CD4-positive, alpha-beta memory T cell (primary cell): ENCODE measurements around the gene IL24. TPM values are rescaled to one million over a fixed set of nuclear protein-coding genes. Genes with fewer than 3 reads are reported as not detected.
A peak's percentile ranks its signal among the peaks of the same experiment; 100 is the strongest.

ENCODE experiments used
- CTCF ChIA-PET: fragments of 350-600 bp; sonication (Branson Sonifier 250); formaldehyde crosslinking; loops from one replicate; lab custom pipeline; 2021; ENCODE audit warnings: inconsistent platforms; ENCODE audit not compliant: partially characterized antibody; lab: Charles Lee
- POLR2A ChIA-PET: fragments of 350-600 bp; sonication (Branson Sonifier 250); formaldehyde crosslinking; loops from one replicate; lab custom pipeline; 2021; ENCODE audit not compliant: partially characterized antibody; lab: Charles Lee
- DNase-seq, 5 donors: peaks; one replicate each; pipeline versions ENCODE4 v3.0.0 to v3.0.0-alpha.2; 2020 to 2022; ENCODE audit warnings: mixed read lengths in 1 of 5
- H3K27ac ChIP-seq: one replicate; pipeline ENCODE4 v1.7.0; 2013; ENCODE audit warnings: low read depth, low read length
- H3K27me3 ChIP-seq: 2 replicates; pipeline ENCODE4 v1.7.0; 2013; ENCODE audit warnings: mild to moderate bottlenecking, low read length, moderate library complexity; ENCODE audit not compliant: insufficient read depth
- H3K36me3 ChIP-seq: 2 replicates; pipeline ENCODE4 v1.7.0; 2013; ENCODE audit warnings: mild to moderate bottlenecking, low read length, moderate library complexity; ENCODE audit not compliant: insufficient read depth
- H3K4me1 ChIP-seq: 2 replicates; pipeline ENCODE4 v1.7.0; 2013; ENCODE audit warnings: mild to moderate bottlenecking, low read length, moderate library complexity; ENCODE audit not compliant: insufficient read depth
- H3K4me3 ChIP-seq, 2 donors: one replicate each; pipeline ENCODE4 v1.7.0; 2013; ENCODE audit warnings: low read length in 2 of 2, mild to moderate bottlenecking in 1 of 2
- H3K9me3 ChIP-seq, 2 donors: one replicate each; pipeline ENCODE4 v1.7.0; 2013; ENCODE audit warnings: low read length in 2 of 2, control low read depth in 1 of 2; ENCODE audit not compliant: control insufficient read depth in 1 of 2
- H3K27ac Mint-ChIP-seq, 7 donors: one replicate each; pipeline ENCODE4 v1.8.0; 2020 to 2021; ENCODE audit warnings: mixed read lengths in 7 of 7, mild to moderate bottlenecking in 6 of 7, inconsistent platforms in 3 of 7, moderate library complexity in 3 of 7
- H3K27me3 Mint-ChIP-seq, 2 donors: one replicate each; pipeline ENCODE4 v1.8.0; 2020 to 2021; ENCODE audit warnings: mixed read lengths in 2 of 2
- H3K36me3 Mint-ChIP-seq, 2 donors: one replicate each; pipeline ENCODE4 v1.8.0; 2020 to 2021; ENCODE audit warnings: mixed read lengths in 2 of 2, inconsistent platforms in 1 of 2, mild to moderate bottlenecking in 1 of 2
- H3K4me1 Mint-ChIP-seq, 4 donors: one replicate each; pipeline ENCODE4 v1.8.0; 2020 to 2021; ENCODE audit warnings: mixed read lengths in 4 of 4, mild to moderate bottlenecking in 1 of 4
- H3K4me3 Mint-ChIP-seq, 8 donors: one replicate each; pipeline ENCODE4 v1.8.0; 2020 to 2021; ENCODE audit warnings: mixed read lengths in 8 of 8, mild to moderate bottlenecking in 7 of 8, moderate library complexity in 6 of 8, inconsistent platforms in 3 of 8
- H3K9me3 Mint-ChIP-seq, 8 donors: one replicate each; pipeline ENCODE4 v1.8.0; 2020 to 2021; ENCODE audit warnings: mixed read lengths in 8 of 8, mild to moderate bottlenecking in 5 of 8, inconsistent platforms in 3 of 8, moderate library complexity in 1 of 8
- intact Hi-C: fragments of 100-400 bp; cut with micrococcal nuclease; formaldehyde crosslinking; loops from one replicate; pipeline ENCODE4 v1.15.1; 2023
- polyA plus RNA-seq, 2 donors: library from polyadenylated mRNA; unstranded; fragments of 300-500 nt; fragmentation: Illumina TruSeq; gene quantifications; one replicate each; pipeline ENCODE4 v1.2.3, GENCODE V29; 2021
- total RNA-seq, 2 experiments: library from RNA; stranded (reverse); gene quantifications; one replicate each; pipeline ENCODE4 v1.2.3, GENCODE V29; 2021

Gene IL24
- total and polyA plus RNA-seq, 4 experiments from 2014 or later = 20.3 to 29.6 TPM; not detected in 2

GRCh38 chr1:206945779-206946178 is 48.5 kb downstream of the IL24 start:
- POLR2A ChIA-PET = interaction anchor here (1.6 kb wide), 1 partner anchor 24 kb away, joined by 3 read pairs; the partner anchor contains the start of gene FCMR

GRCh38 chr1:206946261-206946660 is 49.0 kb downstream of the IL24 start, which contains the start of gene PIGR:
Gene PIGR (minus strand): TSS chr1:206946466. CDS start chr1:206940531, 5,935 bp downstream.
- Histone ChIP-seq H3K9me3 (no peaks in the 10 kb centered on the region), H3K4me3 (no peak within 1 kb of the TSS), H3K27me3 (no peaks in the 10 kb centered on the region), H3K36me3 (no peaks in the 10 kb centered on the region), H3K4me1 (no peaks in the 10 kb centered on the region), H3K27ac (no peak within 1 kb of the TSS)
- no peaks in the 10 kb centered on the region for H3K4me1 Mint-ChIP-seq
- peaks cover 15% of the 10 kb centered on the region in 2 donors for H3K27me3 Mint-ChIP-seq
- H3K36me3 Mint-ChIP-seq = no peaks in the 10 kb centered on the region
- POLR2A ChIA-PET = interaction anchor here (1.6 kb wide), 1 partner anchor 24 kb away, joined by 3 read pairs; the partner anchor contains the start of gene FCMR
- intact Hi-C loops = no loop called here
- no peak within 1 kb of the TSS for H3K4me3 Mint-ChIP-seq
- H3K9me3 Mint-ChIP-seq = peaks cover 0 to 2% (median 0%) of the 10 kb centered on the region in 8 donors
- CTCF ChIA-PET = interaction anchor here (1.1 to 9.4 kb wide), 4 partner anchors 12 to 36 kb away, joined by 3 to 62 read pairs (median 3); no protein-coding TSS in a partner anchor
- peak within 1 kb of the TSS in 1 of 7 donors; percentile 54 for H3K27ac Mint-ChIP-seq
- DNase-seq = no peak

More at GRCh38 chr1:206945779-206946178, 48.5 kb downstream of the IL24 start:
- H3K4me3 Mint-ChIP-seq = no peak overlapping the region
- no peaks in the 10 kb centered on the region for H3K27me3 ChIP-seq
- H3K4me1 Mint-ChIP-seq = no peaks in the 10 kb centered on the region
- no peak overlapping the region for H3K27ac Mint-ChIP-seq
- no peaks in the 10 kb centered on the region for H3K4me1 ChIP-seq
- DNase-seq = no peak
- peaks cover 15% of the 10 kb centered on the region in 2 donors for H3K27me3 Mint-ChIP-seq
- H3K27ac ChIP-seq = no peak overlapping the region
- peaks cover 0 to 2% (median 0%) of the 10 kb centered on the region in 8 donors for H3K9me3 Mint-ChIP-seq
- no peaks in the 10 kb centered on the region for H3K36me3 Mint-ChIP-seq
- intact Hi-C loops = no loop called here
- CTCF ChIA-PET = interaction anchor here (9.4 kb wide), 1 partner anchor 11 kb away, joined by 62 read pairs; no protein-coding TSS in a partner anchor
- no peaks in the 10 kb centered on the region for H3K9me3 ChIP-seq
- H3K36me3 ChIP-seq = no peaks in the 10 kb centered on the region
- H3K4me3 ChIP-seq = no peak overlapping the region

GRCh38 chr1:206947255-206947654 is 50.0 kb downstream of the IL24 start:
- no peaks in the 10 kb centered on the region for H3K27me3 ChIP-seq
- Mint-ChIP-seq H3K27ac (no peak overlapping the region), H3K9me3 (peaks cover 0 to 4% (median 0%) of the 10 kb centered on the region in 8 donors)

GRCh38 chr1:206949208-206949607 is 52.0 kb downstream of the IL24 start:
- H3K27ac Mint-ChIP-seq = no peak overlapping the region
- Histone ChIP-seq H3K27me3 (no peaks in the 10 kb centered on the region), H3K4me1 (no peaks in the 10 kb centered on the region), H3K27ac (no peak overlapping the region), H3K9me3 (no peaks in the 10 kb centered on the region), H3K36me3 (no peaks in the 10 kb centered on the region), H3K4me3 (no peak overlapping the region)
- H3K27me3 Mint-ChIP-seq = peaks cover 11% of the 10 kb centered on the region in 2 donors
- H3K9me3 Mint-ChIP-seq = peaks cover 0 to 4% (median 0%) of the 10 kb centered on the region in 8 donors
- H3K4me1 Mint-ChIP-seq = peaks cover 0 to 4% (median 0%) of the 10 kb centered on the region in 4 donors
- H3K36me3 Mint-ChIP-seq = no peaks in the 10 kb centered on the region
- ChIA-PET CTCF (interaction anchor here (2.3 to 9.4 kb wide), 2 partner anchors 15 to 32 kb away, joined by 7 to 62 read pairs; no protein-coding TSS in a partner anchor), POLR2A (no interaction called here)
- intact Hi-C loops = no loop called here
- DNase-seq = no peak
- no peak overlapping the region for H3K4me3 Mint-ChIP-seq

More at GRCh38 chr1:206947255-206947654, 50.0 kb downstream of the IL24 start:
- intact Hi-C loops = no loop called here
- Histone ChIP-seq H3K4me3 (no peak overlapping the region), H3K36me3 (no peaks in the 10 kb centered on the region), H3K4me1 (no peaks in the 10 kb centered on the region), H3K27ac (no peak overlapping the region), H3K9me3 (no peaks in the 10 kb centered on the region)
- Mint-ChIP-seq H3K27me3 (peaks cover 15% of the 10 kb centered on the region in 2 donors), H3K4me1 (no peaks in the 10 kb centered on the region), H3K36me3 (no peaks in the 10 kb centered on the region), H3K4me3 (no peak overlapping the region)
- ChIA-PET CTCF (interaction anchor here (0.7 to 9.4 kb wide), 7 partner anchors 13 to 212 kb away, joined by 3 to 62 read pairs (median 3); no protein-coding TSS in a partner anchor), POLR2A (no interaction called here)
- DNase-seq = no peak

GRCh38 chr1:206949641-206950040 is 52.4 kb downstream of the IL24 start:
- H3K9me3 ChIP-seq = no peaks in the 10 kb centered on the region
- no peak overlapping the region for H3K27ac Mint-ChIP-seq
- no peak overlapping the region for H3K27ac ChIP-seq
- DNase-seq = no peak
- no peak overlapping the region for H3K4me3 ChIP-seq
- no peaks in the 10 kb centered on the region for H3K36me3 ChIP-seq
- CTCF ChIA-PET = interaction anchor here (0.9 to 9.4 kb wide), 3 partner anchors 15 to 32 kb away, joined by 3 to 62 read pairs (median 7); no protein-coding TSS in a partner anchor
- H3K27me3 ChIP-seq = no peaks in the 10 kb centered on the region
- intact Hi-C loops = no loop called here
- POLR2A ChIA-PET = no interaction called here
- no peaks in the 10 kb centered on the region for H3K36me3 Mint-ChIP-seq
- no peak overlapping the region for H3K4me3 Mint-ChIP-seq
- H3K4me1 ChIP-seq = no peaks in the 10 kb centered on the region
- peaks cover 8 to 11% of the 10 kb centered on the region in 2 donors for H3K27me3 Mint-ChIP-seq
- peaks cover 0 to 4% (median 0%) of the 10 kb centered on the region in 4 donors for H3K4me1 Mint-ChIP-seq
- H3K9me3 Mint-ChIP-seq = peaks cover 0 to 4% (median 0%) of the 10 kb centered on the region in 8 donors

- Mint-ChIP-seq H3K9me3 (peaks cover 0 to 4% (median 0%) of the 10 kb centered on the region in 8 donors), H3K27ac (no peak overlapping the region), H3K4me3 (no peak overlapping the region), H3K36me3 (no peaks in the 10 kb centered on the region), H3K4me1 (peaks cover 0 to 4% (median 0%) of the 10 kb centered on the region in 4 donors), H3K27me3 (no peaks in the 10 kb centered on the region)
- no peak overlapping the region for H3K27ac ChIP-seq
- no peaks in the 10 kb centered on the region for H3K36me3 ChIP-seq
- ChIA-PET CTCF (interaction anchor here (0.9 to 2.3 kb wide), 4 partner anchors 10 to 39 kb away, joined by 3 to 7 read pairs (median 3); no protein-coding TSS in a partner anchor), POLR2A (no interaction called here)
- H3K4me3 ChIP-seq = no peak overlapping the region
- no peak for DNase-seq
- no peaks in the 10 kb centered on the region for H3K9me3 ChIP-seq
- intact Hi-C loops = no loop called here
- H3K27me3 ChIP-seq = no peaks in the 10 kb centered on the region
- H3K4me1 ChIP-seq = no peaks in the 10 kb centered on the region
These were observed 54.3 kb downstream of the IL24 start for GRCh38 chr1:206951318-206952100.

GRCh38 chr1:206952171-206952570 is 54.9 kb downstream of the IL24 start:
- Histone ChIP-seq H3K9me3 (no peaks in the 10 kb centered on the region), H3K36me3 (no peaks in the 10 kb centered on the region), H3K4me1 (no peaks in the 10 kb centered on the region), H3K27me3 (no peaks in the 10 kb centered on the region), H3K4me3 (no peak overlapping the region), H3K27ac (no peak overlapping the region)
- H3K36me3 Mint-ChIP-seq = no peaks in the 10 kb centered on the region
- ChIA-PET POLR2A (no interaction called here), CTCF (interaction anchor here (0.9 kb wide), 1 partner anchor 9 kb away, joined by 3 read pairs; no protein-coding TSS in a partner anchor)
- H3K9me3 Mint-ChIP-seq = peaks cover 0 to 4% (median 0%) of the 10 kb centered on the region in 8 donors
- no peaks in the 10 kb centered on the region for H3K27me3 Mint-ChIP-seq
- peak overlapping the region in 1 of 7 donors; percentile 27 for H3K27ac Mint-ChIP-seq
- intact Hi-C loops = no loop called here
- H3K4me3 Mint-ChIP-seq = no peak overlapping the region
- peaks cover 0 to 4% (median 0%) of the 10 kb centered on the region in 4 donors for H3K4me1 Mint-ChIP-seq
- DNase-seq = no peak
